Endothelial cell of coronary artery (primary cell): ENCODE data around the gene GGA2. TPM values are rescaled to one million over a fixed set of nuclear protein-coding genes. Genes with fewer than 3 reads are reported as not detected.

Experiments used
- total RNA-seq: library from RNA; depleted of rRNA; stranded (reverse); fragments of >200 nt; gene quantifications from 2 replicates; pipeline ENCODE4 v1.2.3, GENCODE V29; 2014

Gene GGA2, protein sequence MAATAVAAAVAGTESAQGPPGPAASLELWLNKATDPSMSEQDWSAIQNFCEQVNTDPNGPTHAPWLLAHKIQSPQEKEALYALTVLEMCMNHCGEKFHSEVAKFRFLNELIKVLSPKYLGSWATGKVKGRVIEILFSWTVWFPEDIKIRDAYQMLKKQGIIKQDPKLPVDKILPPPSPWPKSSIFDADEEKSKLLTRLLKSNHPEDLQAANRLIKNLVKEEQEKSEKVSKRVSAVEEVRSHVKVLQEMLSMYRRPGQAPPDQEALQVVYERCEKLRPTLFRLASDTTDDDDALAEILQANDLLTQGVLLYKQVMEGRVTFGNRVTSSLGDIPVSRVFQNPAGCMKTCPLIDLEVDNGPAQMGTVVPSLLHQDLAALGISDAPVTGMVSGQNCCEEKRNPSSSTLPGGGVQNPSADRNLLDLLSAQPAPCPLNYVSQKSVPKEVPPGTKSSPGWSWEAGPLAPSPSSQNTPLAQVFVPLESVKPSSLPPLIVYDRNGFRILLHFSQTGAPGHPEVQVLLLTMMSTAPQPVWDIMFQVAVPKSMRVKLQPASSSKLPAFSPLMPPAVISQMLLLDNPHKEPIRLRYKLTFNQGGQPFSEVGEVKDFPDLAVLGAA
- 17.9 and 23.3 TPM in 2 replicates for total RNA-seq

DNA sequence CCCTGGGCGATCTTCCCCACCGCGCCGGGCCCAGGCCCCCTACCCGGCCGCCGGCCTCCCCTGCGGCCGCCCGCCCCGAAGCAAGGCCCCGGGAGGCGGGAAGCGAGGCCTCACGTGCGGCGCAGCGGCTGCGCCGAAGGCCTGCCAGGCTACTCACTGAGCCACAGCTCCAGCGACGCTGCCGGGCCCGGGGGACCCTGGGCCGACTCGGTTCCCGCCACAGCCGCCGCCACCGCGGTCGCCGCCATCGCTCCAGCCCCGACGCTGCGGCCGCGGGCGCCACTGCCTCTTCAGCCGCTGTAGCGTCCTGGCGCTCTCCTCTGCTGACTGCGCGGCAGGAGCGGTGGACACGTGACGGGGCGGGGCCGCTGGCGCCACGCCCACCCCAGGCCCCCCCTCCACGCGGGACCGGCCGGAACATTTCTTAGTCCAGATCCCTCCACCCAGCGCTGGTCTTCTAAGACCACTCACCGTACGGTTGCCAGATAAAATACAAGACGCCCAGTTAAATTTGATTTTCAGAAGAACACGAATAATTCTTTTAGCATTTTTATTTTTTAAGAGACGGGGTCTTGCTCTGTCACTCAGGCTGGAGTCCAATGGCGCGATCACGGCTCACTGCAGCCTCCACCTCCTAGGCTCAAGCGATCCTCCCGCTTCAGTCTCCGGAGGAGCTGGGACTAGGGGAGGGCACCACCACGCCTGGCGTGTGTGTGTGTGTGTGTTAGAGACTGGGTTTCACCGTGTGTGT, at the start of gene GGA2:
Gene GGA2 (minus strand): TSS at position 331 of the 751 bp plus-strand sequence. CDS start 83 bp downstream, at position 248.

DNA sequence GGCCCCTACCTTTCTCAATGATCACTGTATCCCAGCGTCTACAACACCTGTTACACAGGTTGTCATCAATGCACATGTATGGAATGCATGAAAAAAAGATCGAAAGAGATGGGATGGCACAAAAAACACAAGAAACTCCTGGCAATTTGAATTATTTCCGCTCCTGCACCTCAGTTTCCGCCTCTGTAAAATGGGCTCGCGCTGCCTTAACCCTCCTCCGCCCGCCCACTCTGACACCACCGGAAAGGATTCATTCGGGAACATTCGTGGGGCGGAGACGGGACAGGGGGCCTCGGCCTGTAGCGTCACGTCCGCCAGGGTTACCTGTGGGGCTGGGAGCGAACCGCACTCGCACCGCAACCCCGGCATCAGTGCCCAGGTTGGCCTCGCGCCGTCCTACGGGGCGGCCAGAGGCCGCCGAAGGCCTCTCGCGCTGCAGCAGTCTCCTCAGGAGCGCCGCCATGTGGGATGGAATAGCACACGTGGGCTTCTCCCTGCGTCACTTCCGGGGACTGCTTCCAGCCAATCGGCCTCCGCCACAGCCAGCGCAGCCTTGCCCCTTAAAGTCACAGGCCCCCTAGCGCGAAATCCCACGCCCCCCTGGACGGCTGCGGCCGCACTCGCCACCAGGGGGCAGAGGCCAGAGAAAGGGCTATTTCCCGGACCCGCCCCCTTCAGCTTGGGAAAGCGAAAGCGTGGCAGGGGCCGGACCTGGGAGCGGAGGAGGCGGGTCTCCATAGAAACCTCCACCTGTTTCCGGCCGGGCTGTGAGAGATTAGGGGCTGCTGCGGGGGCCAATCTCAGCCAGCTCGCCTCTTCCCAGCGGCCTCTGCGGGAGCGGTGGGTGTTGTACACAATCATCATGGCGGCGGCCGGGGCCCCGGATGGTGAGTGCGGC, 46.8 kb upstream of the GGA2 start, which contains the start of the genes EARS2 and UBFD1:
Gene EARS2 (minus strand): TSS at position 470 of the 898 bp plus-strand sequence. CDS start 7 bp downstream, at position 463.
Gene UBFD1 (plus strand): TSS at position 847 of the 898 bp plus-strand sequence. CDS start 16 bp downstream, at position 863.

DNA sequence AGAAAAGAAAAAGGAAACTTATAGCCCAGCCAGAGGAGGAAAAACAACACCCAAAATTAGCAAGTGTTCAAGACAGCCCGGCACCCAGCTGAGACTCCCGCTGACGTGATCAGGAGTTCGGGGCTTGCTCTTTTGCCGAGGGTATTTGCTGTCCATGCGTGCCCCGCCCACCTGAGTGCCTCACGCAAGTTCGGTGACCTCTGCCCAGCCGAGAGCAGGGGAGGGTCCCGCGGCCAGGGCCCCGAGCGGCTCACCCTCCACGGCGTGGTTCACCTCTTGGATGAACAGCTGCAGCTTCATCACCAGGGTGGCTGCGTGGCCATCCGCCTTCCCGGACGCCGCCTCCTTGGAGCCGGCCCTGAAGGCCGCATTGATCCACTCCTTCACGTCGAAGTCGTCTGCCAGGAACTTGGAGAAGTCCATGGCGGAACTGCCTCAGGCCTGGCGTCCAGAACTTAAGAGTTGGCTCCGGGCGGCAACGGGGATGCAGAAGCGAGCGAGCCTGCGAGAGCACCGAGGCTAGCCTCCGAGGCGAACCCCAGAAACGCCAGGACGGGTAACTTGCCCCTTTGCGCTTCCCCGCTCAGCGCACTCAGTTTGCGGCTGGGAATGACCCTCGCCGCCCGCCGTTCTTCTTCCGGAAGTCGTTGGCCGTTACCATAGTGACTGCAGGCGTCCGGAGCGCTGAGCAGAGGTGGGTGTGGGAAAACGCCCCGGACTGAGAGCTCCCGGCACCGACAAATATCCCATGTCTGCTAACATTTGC, 57.5 kb downstream of the GGA2 start, which contains the start of gene COG7:
Gene COG7 (minus strand): TSS at position 618 of the 766 bp plus-strand sequence. CDS start 195 bp downstream, at position 423.

Other genes with a start within 250 kb of the GGA2 start
- gene SCNN1B, start 208.2 kb downstream of the GGA2 start, total RNA-seq, result under 0.01 TPM in 1 of 2 replicates, not detected in the other
- 8.0 and 13.8 TPM in 2 replicates for gene COG7, start 57.3 kb downstream of the GGA2 start, total RNA-seq
- gene EARS2, start 46.9 kb upstream of the GGA2 start, total RNA-seq, result 18.4 and 23.5 TPM in 2 replicates
- gene UBFD1, start 47.2 kb upstream of the GGA2 start, total RNA-seq, result 55.2 and 74.1 TPM in 2 replicates
- 102 and 124 TPM in 2 replicates for gene NDUFAB1, start 85.8 kb upstream of the GGA2 start, total RNA-seq
- 7.1 and 7.9 TPM in 2 replicates for gene PALB2, start 130.8 kb upstream of the GGA2 start, total RNA-seq
- 54.0 and 55.7 TPM in 2 replicates for gene DCTN5, start 131.0 kb upstream of the GGA2 start, total RNA-seq
- 9.4 and 22.8 TPM in 2 replicates for gene PLK1, start 168.4 kb upstream of the GGA2 start, total RNA-seq
- gene ERN2, start 202.7 kb upstream of the GGA2 start, total RNA-seq, result not detected in 2 replicates
- not detected in 2 replicates for gene CHP2, start 244.5 kb upstream of the GGA2 start, total RNA-seq